HG03175 (cell line): ENCODE measurements around the gene PMS1.
"Not testable (repeated sequence)": the region's sequence is repeated elsewhere in the genome, so short reads cannot be mapped to it uniquely, and the experiment has no call there.

Experiments
- ATAC-seq: cut with Tn5 transposase; IDR thresholded peaks from one replicate; pipeline ENCODE4 v1.9.1; 2021; ENCODE audit warnings: mild to moderate bottlenecking, moderate library complexity; ENCODE audit not compliant: unreplicated experiment

The PMS1 gene

GRCh38 chr2:189860161-189860560 lies 75.9 kb downstream of the PMS1 start:
- ATAC-seq = no peak

GRCh38 chr2:189862751-189863150 lies 78.5 kb downstream of the PMS1 start:
- no peak for ATAC-seq

GRCh38 chr2:189865826-189866225 lies 81.6 kb downstream of the PMS1 start:
- ATAC-seq = no peak

- ATAC-seq = no peak
Observed at GRCh38 chr2:189866296-189866695, 82.0 kb downstream of the PMS1 start.

GRCh38 chr2:189868896-189869295 lies 84.6 kb downstream of the PMS1 start:
- ATAC-seq = no peak

GRCh38 chr2:189870381-189871085 lies 86.3 kb downstream of the PMS1 start:
- no peak for ATAC-seq

- no peak for ATAC-seq
Observed at GRCh38 chr2:189873696-189874095, 89.4 kb downstream of the PMS1 start.

GRCh38 chr2:189874586-189875320 lies 90.5 kb downstream of the PMS1 start:
- ATAC-seq = no peak

GRCh38 chr2:189876271-189876670 lies 92.0 kb downstream of the PMS1 start:
- no peak for ATAC-seq

- no peak for ATAC-seq
Observed at GRCh38 chr2:189879716-189880081, 95.4 kb downstream of the PMS1 start.

GRCh38 chr2:189880429-189880828 lies 96.2 kb downstream of the PMS1 start:
- no peak for ATAC-seq

- ATAC-seq = no peak
Observed at GRCh38 chr2:189880832-189881492, 96.7 kb downstream of the PMS1 start.

- ATAC-seq = no peak
Observed at GRCh38 chr2:189885368-189885767, 101.1 kb downstream of the PMS1 start.

- ATAC-seq = not testable (repeated sequence)
Observed at GRCh38 chr2:189892546-189893294, 108.5 kb downstream of the PMS1 start.

GRCh38 chr2:189896809-189897208 lies 112.6 kb downstream of the PMS1 start:
- no peak for ATAC-seq

- no peak for ATAC-seq
Observed at GRCh38 chr2:189899101-189899500, 114.9 kb downstream of the PMS1 start.

- no peak for ATAC-seq
Observed at GRCh38 chr2:189900726-189901125, 116.5 kb downstream of the PMS1 start.

- ATAC-seq = no peak
Observed at GRCh38 chr2:189901664-189902063, 117.4 kb downstream of the PMS1 start.

GRCh38 chr2:189913821-189914220 lies 129.6 kb downstream of the PMS1 start:
- no peak for ATAC-seq

- no peak for ATAC-seq
Observed at GRCh38 chr2:189916651-189917050, 132.4 kb downstream of the PMS1 start.
